Prostate gland (tissue), 2 donors: ENCODE results near the gene L3MBTL4.

Experiments
- POLR2A ChIP-seq: fragments of 450-650 bp; IDR thresholded peaks from one replicate; pipeline ENCODE4 v1.6.1; 2016; ENCODE audit warnings: antibody characterized with exemption, mild to moderate bottlenecking
- POLR2AphosphoS5 ChIP-seq: sonication (generic); formaldehyde crosslinking; IDR thresholded peaks from one replicate; pipeline ENCODE4 v1.6.1; 2017; ENCODE audit warnings: antibody characterized with exemption
- TF ChIP-seq, protein P1 (sequence below), 4 experiments: fragments of 200-600 bp in 2 of 4; fragments of 450-650 bp in 2 of 4; sonication (generic) in 2 of 4; IDR thresholded peaks; 1 replicate in 3 of 4; 2 replicates in 1 of 4; pipeline ENCODE4 v1.5.1; 2016 to 2019; ENCODE audit warnings: antibody characterized with exemption in 4 of 4, mild to moderate bottlenecking in 2 of 4, moderate library complexity in 2 of 4

DNA sequence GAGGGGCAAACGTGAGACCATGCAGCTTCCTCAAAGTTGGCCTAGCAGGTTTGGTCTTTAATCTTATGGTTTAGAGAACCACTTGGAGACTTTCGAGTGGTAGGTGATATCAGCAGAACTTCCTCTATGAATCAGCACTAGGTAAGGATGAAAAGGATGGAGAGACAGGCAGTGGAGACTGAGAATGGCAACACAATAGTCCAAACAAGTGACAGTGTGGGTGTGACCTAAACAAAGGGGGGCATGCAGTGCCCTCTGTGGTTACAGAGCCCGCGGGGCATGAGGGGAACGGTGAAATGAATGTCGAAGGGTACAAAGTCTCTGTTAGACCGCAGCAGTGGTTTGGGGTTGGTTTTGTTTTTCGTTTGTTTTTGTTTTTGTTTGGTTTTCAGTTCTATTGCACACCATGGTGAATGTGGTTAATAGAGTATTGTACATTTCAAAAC lies 143.9 kb downstream of the L3MBTL4 start:
- TF ChIP-seq, protein P1, sequence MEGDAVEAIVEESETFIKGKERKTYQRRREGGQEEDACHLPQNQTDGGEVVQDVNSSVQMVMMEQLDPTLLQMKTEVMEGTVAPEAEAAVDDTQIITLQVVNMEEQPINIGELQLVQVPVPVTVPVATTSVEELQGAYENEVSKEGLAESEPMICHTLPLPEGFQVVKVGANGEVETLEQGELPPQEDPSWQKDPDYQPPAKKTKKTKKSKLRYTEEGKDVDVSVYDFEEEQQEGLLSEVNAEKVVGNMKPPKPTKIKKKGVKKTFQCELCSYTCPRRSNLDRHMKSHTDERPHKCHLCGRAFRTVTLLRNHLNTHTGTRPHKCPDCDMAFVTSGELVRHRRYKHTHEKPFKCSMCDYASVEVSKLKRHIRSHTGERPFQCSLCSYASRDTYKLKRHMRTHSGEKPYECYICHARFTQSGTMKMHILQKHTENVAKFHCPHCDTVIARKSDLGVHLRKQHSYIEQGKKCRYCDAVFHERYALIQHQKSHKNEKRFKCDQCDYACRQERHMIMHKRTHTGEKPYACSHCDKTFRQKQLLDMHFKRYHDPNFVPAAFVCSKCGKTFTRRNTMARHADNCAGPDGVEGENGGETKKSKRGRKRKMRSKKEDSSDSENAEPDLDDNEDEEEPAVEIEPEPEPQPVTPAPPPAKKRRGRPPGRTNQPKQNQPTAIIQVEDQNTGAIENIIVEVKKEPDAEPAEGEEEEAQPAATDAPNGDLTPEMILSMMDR (IDR thresholded peaks at IDR 0.05): no peak
- TF ChIP-seq POLR2A (no peak), POLR2AphosphoS5 (no peak)
